ENCODE data around the gene ADAR. TPM values are rescaled to one million over a fixed set of nuclear protein-coding genes. Genes with fewer than 3 reads are reported as not detected.

ADAR gene
- total and polyA plus RNA-seq, 5 donors from 2014 or later: 94.6 to 264 (median 110) TPM

- peaks cover 3% of the 10 kb centered on the region for H3K36me3 Mint-ChIP-seq
- H3K27me3 Mint-ChIP-seq: peaks cover 34% of the 10 kb centered on the region
- H3K4me3 Mint-ChIP-seq: peak overlapping the region in 2 of 4 donors; percentile 87 to 94
- no peak overlapping the region for H3K4me3 ChIP-seq (ENCODE audit: low read depth, low read length)
- H3K4me1 ChIP-seq (ENCODE audit: control insufficient read depth, insufficient read depth, low read length, poor library complexity, severe bottlenecking): peaks cover 20% of the 10 kb centered on the region
- DNase-seq (no peak), ATAC-seq (ENCODE audit: low read depth in 2 of 2) (no peak)
- H3K9me3 ChIP-seq (ENCODE audit: control insufficient read depth in 2 of 2, low read length in 2 of 2): peaks cover 2 to 6% of the 10 kb centered on the region in 2 experiments
- peaks cover 3% of the 10 kb centered on the region for H3K36me3 ChIP-seq (ENCODE audit: control insufficient read depth, insufficient read depth, low read length)
- H3K27ac Mint-ChIP-seq: no peak overlapping the region
- H3K9me3 Mint-ChIP-seq: peaks cover 0 to 12% (median 4%) of the 10 kb centered on the region in 7 donors
- peaks cover 12 to 26% (median 18%) of the 10 kb centered on the region in 4 donors for H3K4me1 Mint-ChIP-seq
- H3K27me3 ChIP-seq (ENCODE audit: control insufficient read depth, insufficient read depth, low read length): peaks cover 3% of the 10 kb centered on the region
- H3K27ac ChIP-seq (ENCODE audit: insufficient read depth, low read length, poor library complexity, severe bottlenecking): no peak overlapping the region
Measured at GRCh38 chr1:154629675-154630073, 21.7 kb upstream of the ADAR start.

- Mint-ChIP-seq H3K4me3 (peak overlapping the region; percentile 65 to 97 (median 81)), H3K36me3 (peaks cover 5% of the 10 kb centered on the region), H3K4me1 (peaks cover 12 to 31% (median 22%) of the 10 kb centered on the region in 4 donors), H3K27ac (peak overlapping the region; percentile 70 to 99 (median 92)), H3K9me3 (peaks cover 0 to 12% (median 4%) of the 10 kb centered on the region in 7 donors), H3K27me3 (peaks cover 33% of the 10 kb centered on the region)
- DNase-seq: no peak
- H3K27me3 ChIP-seq (ENCODE audit: control insufficient read depth, insufficient read depth, low read length): peaks cover 3% of the 10 kb centered on the region
- peaks cover 20% of the 10 kb centered on the region for H3K4me1 ChIP-seq (ENCODE audit: control insufficient read depth, insufficient read depth, low read length, poor library complexity, severe bottlenecking)
- no peak for ATAC-seq (ENCODE audit: low read depth in 2 of 2)
- no peak overlapping the region for H3K27ac ChIP-seq (ENCODE audit: insufficient read depth, low read length, poor library complexity, severe bottlenecking)
- peaks cover 2 to 6% of the 10 kb centered on the region in 2 experiments for H3K9me3 ChIP-seq (ENCODE audit: control insufficient read depth in 2 of 2, low read length in 2 of 2)
- H3K4me3 ChIP-seq (ENCODE audit: low read depth, low read length): no peak overlapping the region
- H3K36me3 ChIP-seq (ENCODE audit: control insufficient read depth, insufficient read depth, low read length): peaks cover 4% of the 10 kb centered on the region
Measured at GRCh38 chr1:154629061-154629674, 21.2 kb upstream of the ADAR start.

GRCh38 chr1:154628121-154628405, 20.1 kb upstream of the ADAR start:
- peaks cover 8% of the 10 kb centered on the region for H3K36me3 ChIP-seq (ENCODE audit: control insufficient read depth, insufficient read depth, low read length)
- peak overlapping the region; percentile 95 for H3K27ac ChIP-seq (ENCODE audit: insufficient read depth, low read length, poor library complexity, severe bottlenecking)
- Mint-ChIP-seq H3K36me3 (peaks cover 11% of the 10 kb centered on the region), H3K4me3 (peak overlapping the region; percentile 94 to 98 (median 98)), H3K27ac (peak overlapping the region; percentile 99 to 100 (median 99)), H3K27me3 (peaks cover 26% of the 10 kb centered on the region), H3K9me3 (peaks cover 0 to 12% (median 4%) of the 10 kb centered on the region in 7 donors), H3K4me1 (peaks cover 12 to 42% (median 25%) of the 10 kb centered on the region in 4 donors)
- H3K4me1 ChIP-seq (ENCODE audit: control insufficient read depth, insufficient read depth, low read length, poor library complexity, severe bottlenecking): peaks cover 20% of the 10 kb centered on the region
- ATAC-seq (ENCODE audit: low read depth in 2 of 2) (no peak), DNase-seq (no peak)
- H3K27me3 ChIP-seq (ENCODE audit: control insufficient read depth, insufficient read depth, low read length): peaks cover 3% of the 10 kb centered on the region
- H3K9me3 ChIP-seq (ENCODE audit: control insufficient read depth in 2 of 2, low read length in 2 of 2): peaks cover 2 to 6% of the 10 kb centered on the region in 2 experiments
- H3K4me3 ChIP-seq (ENCODE audit: low read depth, low read length): peak overlapping the region; percentile 95

GRCh38 chr1:154627257-154628120, 19.5 kb upstream of the ADAR start:
- DNase-seq: peak; percentile 80 to 93 (median 89)
- Histone ChIP-seq H3K36me3 (ENCODE audit: control insufficient read depth, insufficient read depth, low read length) (peaks cover 10% of the 10 kb centered on the region), H3K27me3 (ENCODE audit: control insufficient read depth, insufficient read depth, low read length) (peaks cover 3% of the 10 kb centered on the region), H3K4me3 (ENCODE audit: low read depth, low read length) (peak overlapping the region; percentile 95), H3K27ac (ENCODE audit: insufficient read depth, low read length, poor library complexity, severe bottlenecking) (peak overlapping the region; percentile 95), H3K4me1 (ENCODE audit: control insufficient read depth, insufficient read depth, low read length, poor library complexity, severe bottlenecking) (peaks cover 20% of the 10 kb centered on the region), H3K9me3 (ENCODE audit: control insufficient read depth in 2 of 2, low read length in 2 of 2) (peaks cover 2 to 6% of the 10 kb centered on the region in 2 experiments)
- H3K4me1 Mint-ChIP-seq: peaks cover 18 to 48% (median 27%) of the 10 kb centered on the region in 4 donors
- H3K4me3 Mint-ChIP-seq: peak overlapping the region; percentile 94 to 98 (median 98)
- peak overlapping the region; percentile 99 to 100 (median 99) for H3K27ac Mint-ChIP-seq
- peak; percentile 61 to 73 for ATAC-seq (ENCODE audit: low read depth in 2 of 2)
- H3K36me3 Mint-ChIP-seq: peaks cover 16% of the 10 kb centered on the region
- H3K27me3 Mint-ChIP-seq: peaks cover 26% of the 10 kb centered on the region
- H3K9me3 Mint-ChIP-seq: peaks cover 0 to 12% (median 4%) of the 10 kb centered on the region in 7 donors

- H3K4me1 Mint-ChIP-seq: peaks cover 22 to 56% (median 31%) of the 10 kb centered on the region in 4 donors
Measured at GRCh38 chr1:154626456-154627256, 18.7 kb upstream of the ADAR start.

GRCh38 chr1:154624746-154625643, 17.0 kb upstream of the ADAR start:
- DNase-seq: no peak
- no peak for ATAC-seq (ENCODE audit: low read depth in 2 of 2)
- Histone ChIP-seq H3K27ac (ENCODE audit: insufficient read depth, low read length, poor library complexity, severe bottlenecking) (no peak overlapping the region), H3K4me3 (ENCODE audit: low read depth, low read length) (no peak overlapping the region), H3K4me1 (ENCODE audit: control insufficient read depth, insufficient read depth, low read length, poor library complexity, severe bottlenecking) (peaks cover 24% of the 10 kb centered on the region), H3K9me3 (ENCODE audit: control insufficient read depth in 2 of 2, low read length in 2 of 2) (peaks cover 2 to 4% of the 10 kb centered on the region in 2 experiments), H3K36me3 (ENCODE audit: control insufficient read depth, insufficient read depth, low read length) (peaks cover 16% of the 10 kb centered on the region), H3K27me3 (ENCODE audit: control insufficient read depth, insufficient read depth, low read length) (no peaks in the 10 kb centered on the region)
- Mint-ChIP-seq H3K27me3 (peaks cover 12% of the 10 kb centered on the region), H3K4me3 (peak overlapping the region; percentile 16 to 88 (median 50)), H3K9me3 (peaks cover 0 to 10% (median 3%) of the 10 kb centered on the region in 7 donors), H3K27ac (peak overlapping the region in 2 of 3 donors; percentile 66 to 80), H3K36me3 (peaks cover 16% of the 10 kb centered on the region), H3K4me1 (peaks cover 26 to 62% (median 34%) of the 10 kb centered on the region in 4 donors)

More at GRCh38 chr1:154626456-154627256, 18.7 kb upstream of the ADAR start:
- Histone ChIP-seq H3K4me1 (ENCODE audit: control insufficient read depth, insufficient read depth, low read length, poor library complexity, severe bottlenecking) (peaks cover 22% of the 10 kb centered on the region), H3K4me3 (ENCODE audit: low read depth, low read length) (peak overlapping the region; percentile 95), H3K27ac (ENCODE audit: insufficient read depth, low read length, poor library complexity, severe bottlenecking) (peak overlapping the region; percentile 95), H3K36me3 (ENCODE audit: control insufficient read depth, insufficient read depth, low read length) (peaks cover 16% of the 10 kb centered on the region), H3K27me3 (ENCODE audit: control insufficient read depth, insufficient read depth, low read length) (no peaks in the 10 kb centered on the region), H3K9me3 (ENCODE audit: control insufficient read depth in 2 of 2, low read length in 2 of 2) (peaks cover 2 to 6% of the 10 kb centered on the region in 2 experiments)
- H3K27me3 Mint-ChIP-seq: peaks cover 18% of the 10 kb centered on the region
- ATAC-seq (ENCODE audit: low read depth in 2 of 2) (no peak), DNase-seq (peak in 2 of 3 donors; percentile 31 to 51)
- H3K4me3 Mint-ChIP-seq: peak overlapping the region; percentile 94 to 98 (median 98)
- H3K9me3 Mint-ChIP-seq: peaks cover 0 to 12% (median 4%) of the 10 kb centered on the region in 7 donors
- H3K36me3 Mint-ChIP-seq: peaks cover 16% of the 10 kb centered on the region
- peak overlapping the region; percentile 91 to 99 (median 99) for H3K27ac Mint-ChIP-seq

Measured in CD4-positive, CD25-positive, alpha-beta regulatory T cell (primary cell).